ENCODE results near the gene C12orf60. TPM values are rescaled to one million over a fixed set of nuclear protein-coding genes. Genes with fewer than 3 reads are reported as not detected.

Gene C12orf60
- polyA plus RNA-seq, 3 donors = 3.9 to 4.6 (median 4.1) TPM

DNA sequence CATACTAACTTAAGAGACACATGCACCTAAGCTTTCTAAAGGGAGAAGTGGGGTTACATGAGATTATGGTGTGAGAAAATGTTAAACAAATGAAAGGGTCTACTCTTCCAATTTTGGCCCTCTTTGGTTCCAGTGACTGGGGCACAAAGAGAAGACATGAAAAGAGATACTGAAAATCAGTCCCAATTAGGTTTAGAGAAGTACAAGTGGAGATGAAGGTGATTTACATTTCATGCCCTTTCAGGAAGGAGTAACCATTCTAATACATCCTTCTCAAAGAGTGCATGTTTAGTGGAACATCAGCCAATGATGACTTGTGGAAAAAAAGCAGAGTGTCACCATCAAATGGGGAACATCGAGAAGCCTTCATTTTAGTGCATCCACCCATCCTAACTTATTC, 67.8 kb downstream of the C12orf60 start:
- no peak for DNase-seq

GRCh38 chr12:14871886-14872285, 68.4 kb downstream of the C12orf60 start:
- no peak for DNase-seq

GRCh38 chr12:14873440-14874185, 70.1 kb downstream of the C12orf60 start:
- DNase-seq = no peak

Other genes with a start within 250 kb of the C12orf60 start
- 10 to 100 TPM; 41.6 to 48.3 (median 42.8) TPM for gene PLBD1, start 235.8 kb upstream of the C12orf60 start, polyA plus RNA-seq (ENCODE audit: insufficient read length in 3 of 3)
- gene GUCY2C, start 107.1 kb upstream of the C12orf60 start, polyA plus RNA-seq (ENCODE audit: insufficient read length in 3 of 3) = under 1 TPM; 0.34 to 0.60 (median 0.58) TPM
- gene WBP11, start 192 bp upstream of the C12orf60 start, polyA plus RNA-seq (ENCODE audit: insufficient read length in 3 of 3) = 100 to 1,000 TPM in 2 of 3 donors, 10 to 100 TPM in 1; 89.7 to 104 (median 103) TPM
- gene SMCO3, start 10.5 kb downstream of the C12orf60 start, polyA plus RNA-seq (ENCODE audit: insufficient read length in 3 of 3) = 1 to 10 TPM; 2.2 to 2.3 (median 2.3) TPM
- under 1 TPM; 0.16 to 0.23 (median 0.16) TPM for gene ART4, start 39.9 kb downstream of the C12orf60 start, polyA plus RNA-seq (ENCODE audit: insufficient read length in 3 of 3)
- gene MGP, start 82.2 kb downstream of the C12orf60 start, polyA plus RNA-seq (ENCODE audit: insufficient read length in 3 of 3) = 10 to 100 TPM; 27.4 to 52.6 (median 36.0) TPM
- gene ERP27, start 134.9 kb downstream of the C12orf60 start, polyA plus RNA-seq (ENCODE audit: insufficient read length in 3 of 3) = 10 to 100 TPM; 20.6 to 27.6 (median 23.0) TPM
- 10 to 100 TPM; 50.2 to 56.4 (median 50.4) TPM for gene ARHGDIB, start 157.9 kb downstream of the C12orf60 start, polyA plus RNA-seq (ENCODE audit: insufficient read length in 3 of 3)
- under 1 TPM in 1 of 3 donors, not detected in 2; 0.11 TPM for gene PDE6H, start 169.4 kb downstream of the C12orf60 start, polyA plus RNA-seq (ENCODE audit: insufficient read length in 3 of 3)

Data from renal pelvis (tissue), 4 donors.